Nephron (organoid): Measurements from ENCODE around the gene GGT5.
A peak's percentile ranks its signal among the peaks of the same experiment; 100 is the strongest.
"Not testable (repeated sequence)": the region's sequence is repeated elsewhere in the genome, so short reads cannot be mapped to it uniquely, and the experiment has no call there.

Source experiments
- H3K27ac Mint-ChIP-seq, 3 experiments: 2 replicates each; pipeline ENCODE4 v1.8.0; 2020; ENCODE audit warnings: mixed read lengths in 3 of 3, mild to moderate bottlenecking in 2 of 3, moderate library complexity in 1 of 3
- H3K27me3 Mint-ChIP-seq: 2 replicates; pipeline ENCODE4 v1.8.0; 2021; ENCODE audit warnings: low read depth, mild to moderate bottlenecking, moderate library complexity, mixed read lengths
- H3K36me3 Mint-ChIP-seq: 2 replicates; pipeline ENCODE4 v1.8.0; 2020; ENCODE audit warnings: low read depth, mixed read lengths
- H3K4me1 Mint-ChIP-seq: 2 replicates; pipeline ENCODE4 v1.8.0; 2020; ENCODE audit warnings: mixed read lengths
- H3K4me3 Mint-ChIP-seq, 3 experiments: 2 replicates each; pipeline ENCODE4 v1.8.0; 2020; ENCODE audit warnings: mild to moderate bottlenecking in 3 of 3, mixed read lengths in 3 of 3, moderate library complexity in 2 of 3
- H3K9me3 Mint-ChIP-seq: 2 replicates; pipeline ENCODE4 v1.8.0; 2020; ENCODE audit warnings: mixed read lengths
- TF ChIP-seq, protein P1 (sequence below), 3 experiments: fragments of 200-600 bp; sonication (generic); IDR thresholded peaks; one replicate each; pipeline ENCODE4 v1.5.0; 2021; ENCODE audit warnings: antibody characterized with exemption in 3 of 3; ENCODE audit not compliant: unreplicated experiment in 3 of 3

The GGT5 gene

DNA sequence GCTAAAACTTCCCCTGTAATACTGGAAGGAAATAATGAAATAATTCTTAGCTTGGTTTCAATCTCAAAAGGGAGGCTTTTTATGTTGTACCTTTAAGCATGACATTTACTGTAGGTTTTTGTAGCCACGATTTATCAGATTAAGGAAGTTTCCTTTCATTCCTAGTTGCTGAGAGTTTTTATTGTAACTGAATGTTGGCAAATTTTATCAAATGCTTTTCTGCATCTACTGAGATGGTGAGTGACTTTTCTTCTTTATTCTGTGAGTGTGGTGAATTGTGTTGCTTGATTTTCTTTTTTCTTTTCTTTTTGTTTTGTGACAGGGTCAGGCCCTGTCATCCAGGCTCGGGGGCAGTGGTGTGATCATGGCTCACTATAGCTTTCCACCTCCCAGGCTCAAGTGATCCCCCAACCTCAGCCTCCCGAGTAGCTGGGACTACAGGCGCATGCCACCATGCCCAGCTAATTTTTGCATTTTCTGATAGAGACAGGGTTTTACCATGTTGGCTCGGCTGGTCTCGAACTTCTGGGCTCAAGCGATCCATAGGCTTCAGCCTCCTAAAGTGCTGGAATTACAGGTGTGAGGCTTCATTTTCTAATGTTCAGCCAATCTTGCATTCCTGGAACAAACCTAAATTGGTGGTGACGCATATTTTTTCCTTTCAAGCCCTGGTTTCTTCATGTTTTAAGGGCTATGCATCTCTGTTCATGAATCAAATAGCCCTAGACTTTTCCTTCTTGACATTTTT, 37.4 kb downstream of the GGT5 start:
- H3K4me1 Mint-ChIP-seq, result peaks cover 37% of the 10 kb centered on the region
- H3K27me3 Mint-ChIP-seq, result peaks cover 4% of the 10 kb centered on the region
- TF ChIP-seq, protein P1, sequence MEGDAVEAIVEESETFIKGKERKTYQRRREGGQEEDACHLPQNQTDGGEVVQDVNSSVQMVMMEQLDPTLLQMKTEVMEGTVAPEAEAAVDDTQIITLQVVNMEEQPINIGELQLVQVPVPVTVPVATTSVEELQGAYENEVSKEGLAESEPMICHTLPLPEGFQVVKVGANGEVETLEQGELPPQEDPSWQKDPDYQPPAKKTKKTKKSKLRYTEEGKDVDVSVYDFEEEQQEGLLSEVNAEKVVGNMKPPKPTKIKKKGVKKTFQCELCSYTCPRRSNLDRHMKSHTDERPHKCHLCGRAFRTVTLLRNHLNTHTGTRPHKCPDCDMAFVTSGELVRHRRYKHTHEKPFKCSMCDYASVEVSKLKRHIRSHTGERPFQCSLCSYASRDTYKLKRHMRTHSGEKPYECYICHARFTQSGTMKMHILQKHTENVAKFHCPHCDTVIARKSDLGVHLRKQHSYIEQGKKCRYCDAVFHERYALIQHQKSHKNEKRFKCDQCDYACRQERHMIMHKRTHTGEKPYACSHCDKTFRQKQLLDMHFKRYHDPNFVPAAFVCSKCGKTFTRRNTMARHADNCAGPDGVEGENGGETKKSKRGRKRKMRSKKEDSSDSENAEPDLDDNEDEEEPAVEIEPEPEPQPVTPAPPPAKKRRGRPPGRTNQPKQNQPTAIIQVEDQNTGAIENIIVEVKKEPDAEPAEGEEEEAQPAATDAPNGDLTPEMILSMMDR (IDR thresholded peaks at IDR 0.05; ENCODE audit: unreplicated experiment in 3 of 3), result no peak
- H3K36me3 Mint-ChIP-seq, result no peaks in the 10 kb centered on the region
- peak overlapping the region; percentile 94 to 98 (median 96) for H3K27ac Mint-ChIP-seq
- peaks cover 3% of the 10 kb centered on the region for H3K9me3 Mint-ChIP-seq
- H3K4me3 Mint-ChIP-seq, result peak overlapping the region in 1 of 3 experiments; percentile 15

DNA sequence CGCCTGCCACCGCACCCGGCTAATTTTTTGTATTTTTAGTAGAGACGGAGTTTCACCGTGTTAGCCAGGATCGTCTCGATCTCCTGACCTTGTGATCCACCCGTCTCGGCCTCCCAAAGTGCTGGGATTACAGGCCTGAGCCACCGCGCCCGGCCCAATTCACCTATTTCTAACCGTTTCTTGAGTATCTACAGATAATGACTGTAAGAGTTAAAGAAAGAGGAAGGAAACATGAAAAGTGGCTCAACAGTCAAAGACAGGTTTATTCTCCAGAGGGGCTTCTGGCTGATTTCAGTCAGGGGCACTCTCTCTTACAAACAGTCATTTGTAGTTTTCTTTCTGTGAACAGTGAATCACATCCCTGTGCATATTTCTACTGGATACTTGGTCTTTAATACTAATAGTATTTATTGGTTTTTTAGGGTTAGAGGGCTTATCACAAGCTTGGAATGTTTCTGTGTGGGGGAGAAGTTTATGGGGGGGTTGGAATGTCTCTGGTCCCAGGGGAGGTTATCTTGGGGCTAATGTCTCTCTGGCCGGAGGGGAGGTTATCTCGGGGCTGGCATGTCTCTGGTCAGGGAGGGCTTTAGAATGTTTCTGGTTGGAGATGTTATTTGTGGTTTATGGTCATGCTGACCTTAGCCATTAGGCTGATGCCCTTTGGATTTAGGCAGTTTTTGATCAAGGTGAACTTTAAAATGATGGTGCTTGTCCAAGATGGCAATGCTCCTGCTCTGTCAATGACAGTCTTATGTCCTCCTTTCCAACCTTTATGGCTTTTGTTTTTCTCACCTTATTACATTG, 38.2 kb downstream of the GGT5 start:
- peak overlapping the region; percentile 94 to 98 (median 96) for H3K27ac Mint-ChIP-seq
- not testable (repeated sequence) for H3K36me3 Mint-ChIP-seq, H3K27me3 Mint-ChIP-seq, H3K9me3 Mint-ChIP-seq
- peak overlapping the region in 1 of 3 experiments; percentile 1 for H3K4me3 Mint-ChIP-seq
- peaks cover 31% of the 10 kb centered on the region for H3K4me1 Mint-ChIP-seq

DNA sequence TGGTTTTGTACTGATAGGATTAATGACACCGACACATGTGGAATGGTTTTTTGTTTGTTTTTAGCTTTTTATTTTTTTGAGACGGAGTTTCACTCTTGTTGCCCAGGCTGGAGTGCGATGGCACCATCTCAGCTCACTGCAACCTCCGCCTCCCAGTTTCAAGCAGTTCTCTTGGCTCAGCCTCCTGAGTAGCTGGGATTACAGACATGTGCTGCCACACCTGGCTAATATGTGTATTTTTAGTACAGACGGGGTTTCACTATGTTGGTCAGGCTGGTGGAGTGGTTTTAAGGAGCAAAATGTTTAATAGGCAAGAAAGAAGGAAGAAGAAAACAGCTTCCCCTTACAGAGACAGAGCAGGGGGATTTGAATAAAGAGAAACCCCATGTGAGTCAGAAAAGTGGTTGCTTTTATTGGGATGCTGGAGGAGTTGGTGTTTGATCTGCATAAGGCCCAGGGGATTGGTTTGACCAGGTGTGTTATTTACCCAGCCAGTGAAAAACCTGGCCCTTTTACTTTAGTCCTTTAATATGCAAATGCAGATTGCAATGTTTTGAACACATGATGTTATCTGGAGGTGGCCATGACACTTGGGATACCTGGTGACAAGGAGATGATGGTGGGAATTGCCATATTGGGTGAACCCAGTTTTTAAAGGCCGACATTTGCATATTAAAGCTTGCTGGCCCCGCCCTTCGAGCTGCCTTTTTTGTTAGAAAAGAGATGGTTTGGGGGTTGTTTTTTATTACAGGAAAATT, 39.3 kb downstream of the GGT5 start:
- Mint-ChIP-seq H3K27ac (peak overlapping the region in 1 of 3 experiments; percentile 40), H3K9me3 (peaks cover 3% of the 10 kb centered on the region), H3K4me1 (peaks cover 30% of the 10 kb centered on the region), H3K4me3 (no peak overlapping the region), H3K36me3 (no peaks in the 10 kb centered on the region), H3K27me3 (peaks cover 6% of the 10 kb centered on the region)
- TF ChIP-seq, protein P1 (IDR thresholded peaks at IDR 0.05; ENCODE audit: unreplicated experiment in 3 of 3), result no peak

DNA sequence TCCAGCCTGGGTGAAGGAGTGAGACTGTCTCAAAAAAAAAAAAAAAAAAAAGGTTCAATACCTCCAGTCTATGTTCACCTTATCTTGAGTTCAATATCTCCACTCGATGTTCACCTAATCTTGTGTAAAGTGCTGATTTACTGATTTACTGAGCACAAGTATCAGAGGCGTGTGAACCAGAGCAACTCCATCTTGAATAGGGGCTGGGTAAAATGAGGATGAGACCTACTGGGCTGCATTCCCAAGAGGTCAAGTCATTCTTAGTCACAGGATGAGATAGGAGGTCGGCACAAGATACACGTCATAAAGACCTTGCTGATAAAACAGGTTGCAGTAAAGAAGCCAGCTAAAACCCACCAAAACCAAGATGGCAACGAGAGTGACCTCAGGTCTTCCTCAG, 41.0 kb downstream of the GGT5 start:
- H3K4me3 Mint-ChIP-seq, H3K36me3 Mint-ChIP-seq, H3K27ac Mint-ChIP-seq, H3K9me3 Mint-ChIP-seq, H3K27me3 Mint-ChIP-seq: not testable (repeated sequence)
- H3K4me1 Mint-ChIP-seq, result peaks cover 23% of the 10 kb centered on the region

DNA sequence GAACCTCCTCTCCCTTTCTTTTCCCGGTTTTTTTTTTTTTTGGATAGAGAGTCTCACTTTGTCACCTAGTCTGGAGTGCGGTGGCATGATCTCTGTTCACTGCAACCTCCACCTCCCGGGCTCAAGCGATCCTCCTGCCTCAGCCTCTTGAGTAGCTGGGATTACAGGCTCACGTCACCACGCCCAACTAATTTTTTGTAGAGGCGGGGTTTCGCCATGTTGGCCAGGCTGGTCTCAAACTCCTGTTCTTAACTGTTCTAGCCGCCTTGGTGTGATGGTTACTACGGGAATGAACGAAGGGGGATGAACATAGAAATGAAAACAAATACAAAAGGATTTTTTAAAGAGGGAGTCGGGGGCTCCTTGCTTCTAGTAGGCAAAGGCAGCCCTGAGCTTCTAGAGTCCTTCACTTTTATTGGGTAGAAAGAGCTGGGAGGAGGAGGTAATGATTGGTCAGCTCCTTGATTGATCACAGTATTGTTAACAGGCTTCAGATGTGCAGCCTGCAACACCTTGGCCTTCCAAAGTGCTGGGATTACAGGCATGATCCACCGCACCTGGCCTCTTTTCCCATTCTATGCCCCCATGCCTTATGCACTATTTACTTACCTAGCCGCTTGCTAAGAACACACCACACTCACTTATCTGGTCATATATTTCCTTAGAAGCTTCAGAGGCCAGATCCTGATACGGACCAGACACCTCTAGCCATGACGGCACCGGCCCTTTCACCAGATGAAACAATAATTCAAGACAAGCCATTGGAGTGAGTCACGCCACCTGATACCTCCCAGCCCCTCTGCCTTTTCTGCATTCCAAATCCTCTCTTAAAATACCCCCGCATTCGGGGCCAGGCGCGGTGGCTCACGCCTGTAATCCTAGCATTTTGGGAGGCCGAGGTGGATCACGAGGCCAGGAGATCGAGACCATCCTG, 42.9 kb downstream of the GGT5 start:
- TF ChIP-seq, protein P1 (IDR thresholded peaks at IDR 0.05; ENCODE audit: unreplicated experiment in 3 of 3), result no peak
- Mint-ChIP-seq H3K4me1 (peaks cover 11% of the 10 kb centered on the region), H3K4me3 (no peak overlapping the region), H3K27ac (no peak overlapping the region), H3K9me3 (peaks cover 3% of the 10 kb centered on the region), H3K36me3 (no peaks in the 10 kb centered on the region), H3K27me3 (peaks cover 4% of the 10 kb centered on the region)

DNA sequence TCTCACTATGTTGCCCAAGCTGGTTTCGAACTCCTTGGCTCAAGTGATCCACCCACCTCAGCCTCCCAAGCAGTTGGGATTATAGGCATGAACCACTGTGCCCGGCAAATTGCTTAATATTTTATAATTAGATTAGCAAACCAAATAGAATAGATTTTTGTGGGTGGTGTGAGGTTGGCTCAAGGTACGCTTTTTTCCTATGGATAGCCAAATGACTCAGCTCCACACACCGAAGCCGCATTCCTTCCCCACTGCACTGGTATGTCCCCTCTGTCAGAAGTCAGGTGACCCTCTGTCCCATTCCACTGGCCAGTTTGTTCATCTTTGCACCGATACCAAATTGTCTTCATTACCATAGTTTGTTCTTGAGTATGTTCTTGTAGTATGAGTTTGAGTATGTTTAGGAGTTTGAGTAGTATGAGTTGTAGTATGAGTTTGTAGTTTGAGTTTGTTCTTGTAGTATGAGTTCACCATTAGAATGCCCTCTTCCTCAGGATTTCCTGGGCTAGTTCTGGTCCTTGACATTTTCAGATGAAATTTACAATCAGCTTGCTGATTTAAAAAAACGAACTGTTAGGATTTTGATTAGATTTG, 44.2 kb downstream of the GGT5 start:
- H3K27me3 Mint-ChIP-seq, result peaks cover 8% of the 10 kb centered on the region
- H3K27ac Mint-ChIP-seq, result no peak overlapping the region
- TF ChIP-seq, protein P1 (IDR thresholded peaks at IDR 0.05; ENCODE audit: unreplicated experiment in 3 of 3), result no peak
- H3K36me3 Mint-ChIP-seq, result no peaks in the 10 kb centered on the region
- no peak overlapping the region for H3K4me3 Mint-ChIP-seq
- peaks cover 5% of the 10 kb centered on the region for H3K4me1 Mint-ChIP-seq
- H3K9me3 Mint-ChIP-seq, result peaks cover 3% of the 10 kb centered on the region
